Neuronal stem cell (in vitro differentiated cells): Measurements from ENCODE around the gene KRT28.
A peak's percentile ranks its signal among the peaks of the same experiment; 100 is the strongest.

ENCODE experiments used
- DNase-seq: peaks from one replicate; pipeline ENCODE4 v3.0.0-alpha.2; 2013; ENCODE audit warnings: low spot score
- H2AFZ ChIP-seq: one replicate; pipeline ENCODE4 v1.6.1; 2013; ENCODE audit warnings: mild to moderate bottlenecking, low read length, inconsistent platforms
- H2AK5ac ChIP-seq: 2 replicates; pipeline ENCODE4 v1.6.1; 2013; ENCODE audit warnings: low read depth, mild to moderate bottlenecking, inconsistent platforms, low read length, moderate library complexity, mixed read lengths
- H2BK120ac ChIP-seq: 2 replicates; pipeline ENCODE4 v1.6.1; 2013; ENCODE audit warnings: low read depth, mild to moderate bottlenecking, inconsistent platforms, low read length, moderate library complexity, mixed read lengths
- H2BK12ac ChIP-seq: one replicate; pipeline ENCODE4 v1.6.1; 2013; ENCODE audit warnings: low read length, inconsistent platforms
- H2BK15ac ChIP-seq: 2 replicates; pipeline ENCODE4 v1.6.1; 2013; ENCODE audit warnings: mild to moderate bottlenecking, low read length, inconsistent platforms, mixed read lengths
- H2BK5ac ChIP-seq: one replicate; pipeline ENCODE4 v1.6.1; 2013; ENCODE audit warnings: inconsistent platforms, mild to moderate bottlenecking, low read length, moderate library complexity
- H3K14ac ChIP-seq: one replicate; pipeline ENCODE4 v1.6.1; 2013; ENCODE audit warnings: low read length, inconsistent platforms
- H3K18ac ChIP-seq: 2 replicates; pipeline ENCODE4 v1.6.1; 2013; ENCODE audit warnings: low read length, inconsistent platforms
- H3K23ac ChIP-seq: 2 replicates; pipeline ENCODE4 v1.6.1; 2013; ENCODE audit warnings: low read depth, mild to moderate bottlenecking, mixed read lengths, low read length, inconsistent platforms; ENCODE audit not compliant: poor library complexity
- H3K27ac ChIP-seq: replicated peaks from 3 replicates; pipeline ENCODE4 v1.5.1; 2013; ENCODE audit warnings: low read length, inconsistent platforms
- H3K27me3 ChIP-seq, 3 experiments: 2 replicates each; pipeline ENCODE4 v1.6.1; 2013; ENCODE audit warnings: low read length in 3 of 3, mild to moderate bottlenecking in 2 of 3, inconsistent platforms in 1 of 3, low read depth in 1 of 3, mixed read lengths in 1 of 3, moderate library complexity in 1 of 3; ENCODE audit not compliant: control insufficient read depth in 3 of 3, insufficient read depth in 3 of 3
- H3K36me3 ChIP-seq, 2 donors: replicated peaks in 1 of 2; 2 replicates each; pipeline ENCODE4 v1.6.1; 2013; ENCODE audit warnings: low read length in 2 of 2; ENCODE audit not compliant: control insufficient read depth in 2 of 2, insufficient read depth in 2 of 2
- H3K4ac ChIP-seq: 2 replicates; pipeline ENCODE4 v1.6.1; 2013; ENCODE audit warnings: inconsistent platforms, mild to moderate bottlenecking, low read length, moderate library complexity
- H3K4me1 ChIP-seq, 2 donors: 1 replicate in 1 of 2; 2 replicates in 1 of 2; pipeline ENCODE4 v1.6.1; 2013; ENCODE audit warnings: low read length in 2 of 2, low read depth in 1 of 2; ENCODE audit not compliant: control insufficient read depth in 2 of 2, insufficient read depth in 1 of 2
- H3K4me2 ChIP-seq: one replicate; pipeline ENCODE4 v1.6.1; 2013; ENCODE audit warnings: mild to moderate bottlenecking, low read length, inconsistent platforms; ENCODE audit not compliant: insufficient read depth, poor library complexity, severe bottlenecking
- H3K4me3 ChIP-seq, 2 donors: 2 replicates each; pipeline ENCODE4 v1.5.1; 2013; ENCODE audit warnings: low read length in 2 of 2, mild to moderate bottlenecking in 2 of 2, inconsistent platforms in 1 of 2, moderate library complexity in 1 of 2
- H3K79me1 ChIP-seq: one replicate; pipeline ENCODE4 v1.6.1; 2013; ENCODE audit warnings: low read depth, mild to moderate bottlenecking, inconsistent platforms, low read length, moderate library complexity
- H3K9ac ChIP-seq: one replicate; pipeline ENCODE4 v1.6.1; 2013; ENCODE audit warnings: mild to moderate bottlenecking, low read depth, low read length, inconsistent platforms; ENCODE audit not compliant: poor library complexity
- H3K9me3 ChIP-seq, 2 donors: replicated peaks in 1 of 2; 2 replicates each; pipeline versions ENCODE3 to v1.6.1; 2013; ENCODE audit warnings: low read length in 2 of 2, mild to moderate bottlenecking in 2 of 2, inconsistent platforms in 1 of 2, low read depth in 1 of 2, mixed read lengths in 1 of 2, moderate library complexity in 1 of 2; ENCODE audit not compliant: control insufficient read depth in 2 of 2, insufficient read depth in 1 of 2
- H4K8ac ChIP-seq: one replicate; pipeline ENCODE4 v1.6.1; 2013; ENCODE audit warnings: low read depth, mild to moderate bottlenecking, inconsistent platforms, low read length, moderate library complexity
- H4K91ac ChIP-seq: one replicate; pipeline ENCODE4 v1.6.1; 2013; ENCODE audit warnings: low read length, low read depth, mild to moderate bottlenecking, inconsistent platforms; ENCODE audit not compliant: poor library complexity
- WGBS, 2 donors: extraction: QIAGEN DNeasy Blood & Tissue Kit; methylation state at CpG; one replicate each; pipeline ENCODE4 v1.1.7; 2013; ENCODE audit warnings: missing lambda C conversion rate in 2 of 2, mixed read lengths in 1 of 2; ENCODE audit not compliant: insufficient read length in 2 of 2, insufficient replicate concordance in 1 of 2; ENCODE audit errors: extremely low coverage in 2 of 2; 5-methylcytosine and 5-hydroxymethylcytosine counted together

Gene KRT28

GRCh38 chr17:40809721-40810421 lies 10.1 kb upstream of the KRT28 start:
- Histone ChIP-seq H2AFZ (no peak overlapping the region), H3K9me3 (no peaks in the 10 kb centered on the region), H2BK120ac (no peak overlapping the region), H4K91ac (no peak overlapping the region), H3K4me3 (no peak overlapping the region), H3K18ac (no peak overlapping the region), H2BK15ac (no peak overlapping the region), H3K4ac (no peak overlapping the region), H3K27ac (no peak overlapping the region), H3K36me3 (no peaks in the 10 kb centered on the region), H4K8ac (no peak overlapping the region), H2BK5ac (no peak overlapping the region), H3K23ac (no peak overlapping the region), H3K14ac (no peak overlapping the region), H3K4me2 (no peak overlapping the region), H2BK12ac (no peak overlapping the region), H3K9ac (no peak overlapping the region), H3K4me1 (no peaks in the 10 kb centered on the region), H3K27me3 (peaks cover 0 to 35% (median 2%) of the 10 kb centered on the region in 3 experiments), H3K79me1 (no peaks in the 10 kb centered on the region), H2AK5ac (no peak overlapping the region)
- WGBS, 2 donors: no CpG with 5 or more reads among the region's 2 CpGs
- DNase-seq: no peak

GRCh38 chr17:40806131-40806530 lies 6.4 kb upstream of the KRT28 start:
- Histone ChIP-seq H3K9ac (no peak overlapping the region), H2BK5ac (no peak overlapping the region), H2BK12ac (no peak overlapping the region), H3K18ac (no peak overlapping the region), H3K4me1 (no peaks in the 10 kb centered on the region), H3K4me2 (no peak overlapping the region), H4K91ac (no peak overlapping the region), H2AFZ (no peak overlapping the region), H3K4me3 (no peak overlapping the region), H3K79me1 (no peaks in the 10 kb centered on the region), H3K9me3 (no peaks in the 10 kb centered on the region), H3K23ac (no peak overlapping the region), H3K27me3 (peaks cover 0 to 40% (median 6%) of the 10 kb centered on the region in 3 experiments), H2BK120ac (no peak overlapping the region), H4K8ac (no peak overlapping the region), H3K4ac (no peak overlapping the region), H3K14ac (no peak overlapping the region), H3K36me3 (no peaks in the 10 kb centered on the region), H3K27ac (no peak overlapping the region), H2AK5ac (no peak overlapping the region), H2BK15ac (no peak overlapping the region)
- no CpG with 5 or more reads among the region's 3 CpGs for WGBS, 2 donors
- DNase-seq: no peak

- no CpG with 5 or more reads among the region's 13 CpGs for WGBS, 2 donors
- no peak overlapping the region for H3K18ac ChIP-seq
- no peak overlapping the region for H3K4ac ChIP-seq
- peaks cover 0 to 48% (median 4%) of the 10 kb centered on the region in 3 experiments for H3K27me3 ChIP-seq
- DNase-seq: peak; percentile 73
- no peak overlapping the region for H2AK5ac ChIP-seq
- H3K79me1 ChIP-seq: no peaks in the 10 kb centered on the region
- H2BK120ac ChIP-seq: no peak overlapping the region
- H3K4me1 ChIP-seq: no peaks in the 10 kb centered on the region
- H3K9ac ChIP-seq: no peak overlapping the region
- H3K4me2 ChIP-seq: no peak overlapping the region
- no peaks in the 10 kb centered on the region for H3K9me3 ChIP-seq
- no peak overlapping the region for H2AFZ ChIP-seq
- H2BK15ac ChIP-seq: no peak overlapping the region
- no peak overlapping the region for H3K23ac ChIP-seq
- no peak overlapping the region for H4K91ac ChIP-seq
- H3K36me3 ChIP-seq: no peaks in the 10 kb centered on the region
- no peak overlapping the region for H4K8ac ChIP-seq
- H3K4me3 ChIP-seq: no peak overlapping the region
- no peak overlapping the region for H2BK5ac ChIP-seq
- no peak overlapping the region for H3K27ac ChIP-seq
- H2BK12ac ChIP-seq: no peak overlapping the region
- no peak overlapping the region for H3K14ac ChIP-seq
These were observed 3.9 kb upstream of the KRT28 start for GRCh38 chr17:40803617-40804082.

- no peaks in the 10 kb centered on the region for H3K36me3 ChIP-seq
- no peak overlapping the region for H4K91ac ChIP-seq
- H3K27ac ChIP-seq: no peak overlapping the region
- no peak for DNase-seq
- H2BK12ac ChIP-seq: no peak overlapping the region
- no peak overlapping the region for H4K8ac ChIP-seq
- no peaks in the 10 kb centered on the region for H3K4me1 ChIP-seq
- H3K4ac ChIP-seq: no peak overlapping the region
- H3K27me3 ChIP-seq: peaks cover 0 to 46% (median 4%) of the 10 kb centered on the region in 3 experiments
- H3K4me3 ChIP-seq: no peak overlapping the region
- H3K9ac ChIP-seq: no peak overlapping the region
- H2BK5ac ChIP-seq: no peak overlapping the region
- H3K14ac ChIP-seq: no peak overlapping the region
- H3K4me2 ChIP-seq: no peak overlapping the region
- no peak overlapping the region for H2BK15ac ChIP-seq
- H2BK120ac ChIP-seq: no peak overlapping the region
- H3K9me3 ChIP-seq: no peaks in the 10 kb centered on the region
- WGBS, 2 donors: no CpG with 5 or more reads among the region's 2 CpGs
- no peak overlapping the region for H2AK5ac ChIP-seq
- no peak overlapping the region for H2AFZ ChIP-seq
- H3K79me1 ChIP-seq: no peaks in the 10 kb centered on the region
- H3K18ac ChIP-seq: no peak overlapping the region
- H3K23ac ChIP-seq: no peak overlapping the region
These were observed 1.4 kb upstream of the KRT28 start for GRCh38 chr17:40801157-40801556.
